Transverse colon (tissue), 4 donors: ENCODE measurements around the gene MAP4K2. TPM values are rescaled to one million over a fixed set of nuclear protein-coding genes. Genes with fewer than 3 reads are reported as not detected.

Source experiments
- DNase-seq: peaks from one replicate; pipeline ENCODE4 v3.0.0-alpha.2; 2019
- H3K27ac ChIP-seq, 4 donors: fragments of 200-600 bp; sonication (generic); 2 replicates each; pipeline ENCODE4 v1.5.1; 2016 to 2018; ENCODE audit warnings: inconsistent platforms in 4 of 4
- H3K27me3 ChIP-seq: fragments of 200-600 bp; sonication (generic); 2 replicates; pipeline ENCODE4 v1.5.1; 2017; ENCODE audit warnings: inconsistent platforms
- H3K36me3 ChIP-seq, 4 donors: fragments of 200-600 bp; sonication (generic); 2 replicates each; pipeline ENCODE4 v1.5.1; 2017 to 2019; ENCODE audit warnings: inconsistent platforms in 4 of 4
- H3K4me1 ChIP-seq, 4 donors: fragments of 200-600 bp; sonication (generic); 2 replicates each; pipeline ENCODE4 v1.5.1; 2017 to 2020; ENCODE audit warnings: inconsistent platforms in 4 of 4
- H3K4me3 ChIP-seq, 4 donors: fragments of 200-600 bp; sonication (generic); 1 replicate in 1 of 4; 2 replicates in 3 of 4; pipeline versions ENCODE4 v1.5.1 to v1.6.1; 2017 to 2019; ENCODE audit warnings: inconsistent platforms in 4 of 4
- H3K9me3 ChIP-seq, 2 donors: fragments of 200-600 bp; sonication (generic); 2 replicates each; pipeline ENCODE4 v1.5.1; 2017 to 2019; ENCODE audit warnings: inconsistent platforms in 2 of 2
- EP300 ChIP-seq: sonication (generic); formaldehyde crosslinking; IDR thresholded peaks from one replicate; pipeline ENCODE4 v1.6.1; 2017; ENCODE audit warnings: antibody characterized with exemption, low read depth
- POLR2A ChIP-seq: fragments of 450-650 bp; IDR thresholded peaks from one replicate; pipeline ENCODE4 v1.6.1; 2016; ENCODE audit warnings: antibody characterized with exemption, mild to moderate bottlenecking, moderate library complexity
- POLR2AphosphoS5 ChIP-seq, 3 donors: sonication (generic); formaldehyde crosslinking; IDR thresholded peaks; one replicate each; pipeline ENCODE4 v1.6.1; 2016; ENCODE audit warnings: antibody characterized with exemption in 3 of 3
- WGBS, 2 donors: methylation state at CpG; one replicate each; pipeline ENCODE4 v1.1.5; 2018; ENCODE audit warnings: low coverage in 1 of 2; 5-methylcytosine and 5-hydroxymethylcytosine counted together
- in situ Hi-C, 4 donors: fragments of 200-750 bp; cut with MboI; loops; one replicate each; pipeline versions ENCODE4 v1.15.0 to v1.15.1; 2017; ENCODE audit warnings: low sequenced_read_pairs in 3 of 4, low pct_ligation_motif_present in 1 of 4, low pct_unique_long_range_greater_than_20kb in 1 of 4
- intact Hi-C: fragments of 100-400 bp; cut with DNase I; formaldehyde crosslinking; loops from one replicate; pipeline ENCODE4 v1.15.1; 2023; ENCODE audit warnings: low total_unique reads
- total RNA-seq, 4 donors: library from RNA; depleted of rRNA; stranded (reverse); fragments of >200 nt; gene quantifications; one replicate each; pipeline ENCODE4 v1.1.0, GENCODE V29; 2016
- TF ChIP-seq, protein P1 (sequence below), 5 experiments: fragments of 200-600 bp in 3 of 5; fragments of 450-650 bp in 2 of 5; sonication (generic) in 3 of 5; IDR thresholded peaks; 1 replicate in 2 of 5; 2 replicates in 3 of 5; pipeline ENCODE4 v1.5.1; 2016 to 2017; ENCODE audit warnings: antibody characterized with exemption in 5 of 5, inconsistent platforms in 3 of 5, mild to moderate bottlenecking in 2 of 5, moderate library complexity in 1 of 5

MAP4K2 gene
- total RNA-seq, 4 donors from 2014 or later = 10.1 to 369 (median 90.9) TPM

DNA sequence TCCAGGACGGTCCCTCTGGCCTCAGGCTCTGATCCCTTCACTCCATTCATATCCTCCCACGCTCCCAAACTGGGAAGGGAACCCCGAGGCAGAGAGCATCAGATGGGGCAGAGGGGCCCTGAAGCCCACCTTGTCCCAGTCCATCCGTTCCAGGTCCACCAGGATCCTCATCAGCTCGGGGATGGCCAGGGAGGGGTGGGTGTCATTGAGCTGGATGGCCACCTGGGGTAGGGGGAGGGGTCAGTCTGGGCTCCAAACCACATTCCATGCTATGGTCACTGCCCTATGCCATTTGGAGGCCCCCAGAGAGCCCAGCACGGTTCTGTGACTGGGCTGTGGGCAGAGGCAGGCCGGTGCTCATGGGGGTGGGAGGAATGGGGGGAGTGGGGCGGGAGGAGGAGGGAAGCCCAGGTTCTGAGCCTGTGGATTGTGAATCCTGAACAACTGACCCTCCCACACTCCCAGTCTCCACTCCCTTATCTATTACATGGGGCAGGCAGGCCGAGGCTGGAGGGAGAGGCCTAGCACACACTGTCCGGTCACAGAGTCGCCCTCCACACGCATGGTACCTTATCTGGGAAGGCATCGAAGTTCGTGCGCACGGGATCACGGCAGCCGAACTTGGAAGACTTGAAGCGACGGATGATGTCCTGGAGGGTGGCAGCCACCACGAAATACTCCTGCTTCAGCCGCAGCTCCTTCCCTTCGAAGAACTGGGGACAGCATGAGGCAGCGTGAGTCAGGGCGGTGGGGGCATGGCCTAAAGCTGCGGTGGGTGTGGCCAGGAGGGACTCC lies 48.7 kb downstream of the MAP4K2 start:
- no peak overlapping the region for H3K4me3 ChIP-seq
- H3K4me1 ChIP-seq = peaks cover 0 to 6% (median 2%) of the 10 kb centered on the region in 4 donors
- TF ChIP-seq, protein P1, sequence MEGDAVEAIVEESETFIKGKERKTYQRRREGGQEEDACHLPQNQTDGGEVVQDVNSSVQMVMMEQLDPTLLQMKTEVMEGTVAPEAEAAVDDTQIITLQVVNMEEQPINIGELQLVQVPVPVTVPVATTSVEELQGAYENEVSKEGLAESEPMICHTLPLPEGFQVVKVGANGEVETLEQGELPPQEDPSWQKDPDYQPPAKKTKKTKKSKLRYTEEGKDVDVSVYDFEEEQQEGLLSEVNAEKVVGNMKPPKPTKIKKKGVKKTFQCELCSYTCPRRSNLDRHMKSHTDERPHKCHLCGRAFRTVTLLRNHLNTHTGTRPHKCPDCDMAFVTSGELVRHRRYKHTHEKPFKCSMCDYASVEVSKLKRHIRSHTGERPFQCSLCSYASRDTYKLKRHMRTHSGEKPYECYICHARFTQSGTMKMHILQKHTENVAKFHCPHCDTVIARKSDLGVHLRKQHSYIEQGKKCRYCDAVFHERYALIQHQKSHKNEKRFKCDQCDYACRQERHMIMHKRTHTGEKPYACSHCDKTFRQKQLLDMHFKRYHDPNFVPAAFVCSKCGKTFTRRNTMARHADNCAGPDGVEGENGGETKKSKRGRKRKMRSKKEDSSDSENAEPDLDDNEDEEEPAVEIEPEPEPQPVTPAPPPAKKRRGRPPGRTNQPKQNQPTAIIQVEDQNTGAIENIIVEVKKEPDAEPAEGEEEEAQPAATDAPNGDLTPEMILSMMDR (IDR thresholded peaks at IDR 0.05) = no peak
- TF ChIP-seq EP300 = no peak
- TF ChIP-seq POLR2AphosphoS5 (IDR thresholded peaks at IDR 0.05) = no peak
- no peak for TF ChIP-seq POLR2A
- H3K27me3 ChIP-seq = no peaks in the 10 kb centered on the region
- in situ Hi-C loops = no loop called here
- no peaks in the 10 kb centered on the region for H3K36me3 ChIP-seq
- H3K9me3 ChIP-seq = no peaks in the 10 kb centered on the region
- DNase-seq = no peak
- 90 to 94% methylated on average over 16 to 26 of the region's 26 CpGs for WGBS, 2 donors
- intact Hi-C loops = no loop called here
- no peak overlapping the region for H3K27ac ChIP-seq

DNA sequence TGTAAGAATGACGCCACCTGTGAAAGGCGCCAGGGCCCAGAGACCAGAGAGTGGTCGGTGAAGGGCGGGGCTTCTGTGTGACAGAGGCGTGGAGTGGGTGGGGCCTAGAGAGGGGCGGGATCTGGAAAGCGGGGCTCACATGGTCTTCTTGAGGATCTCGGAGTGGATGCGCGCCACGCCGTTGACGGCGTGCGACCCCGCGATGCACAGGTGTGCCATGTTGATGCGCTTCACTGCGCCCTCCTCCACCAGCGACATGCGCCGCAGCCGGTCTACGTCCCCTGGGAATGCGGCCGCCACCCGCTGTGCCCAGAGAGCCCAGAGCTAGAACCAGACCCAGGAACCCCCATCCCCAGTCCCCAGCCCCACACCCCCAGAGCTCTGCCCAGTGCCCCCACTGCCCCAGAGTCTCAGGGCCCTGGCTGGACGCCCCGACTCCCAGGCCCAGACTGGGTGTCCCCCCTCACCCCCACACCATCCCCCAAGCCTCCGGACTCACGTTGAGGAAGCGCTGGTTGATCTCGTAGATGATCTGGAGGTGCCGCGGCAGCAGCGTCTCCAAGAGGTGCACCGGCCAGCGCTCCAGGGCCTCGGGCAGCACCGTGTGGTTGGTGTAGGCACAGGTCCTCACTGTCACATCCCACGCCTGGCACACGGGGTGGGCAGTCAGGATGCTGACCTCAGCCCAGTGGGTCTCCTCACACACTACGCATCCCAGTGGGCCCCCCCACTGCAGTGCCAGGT lies 49.5 kb downstream of the MAP4K2 start:
- in situ Hi-C loops = no loop called here
- Histone ChIP-seq H3K27me3 (no peaks in the 10 kb centered on the region), H3K9me3 (no peaks in the 10 kb centered on the region), H3K27ac (no peak overlapping the region), H3K36me3 (no peaks in the 10 kb centered on the region), H3K4me1 (no peaks in the 10 kb centered on the region), H3K4me3 (no peak overlapping the region)
- intact Hi-C loops = no loop called here
- WGBS, 2 donors = 91 to 99% methylated on average over 12 to 42 of the region's 43 CpGs
- no peak for TF ChIP-seq EP300
- TF ChIP-seq, protein P1 (IDR thresholded peaks at IDR 0.05) = no peak
- no peak for TF ChIP-seq POLR2A
- no peak for TF ChIP-seq POLR2AphosphoS5 (IDR thresholded peaks at IDR 0.05)
- DNase-seq = no peak

DNA sequence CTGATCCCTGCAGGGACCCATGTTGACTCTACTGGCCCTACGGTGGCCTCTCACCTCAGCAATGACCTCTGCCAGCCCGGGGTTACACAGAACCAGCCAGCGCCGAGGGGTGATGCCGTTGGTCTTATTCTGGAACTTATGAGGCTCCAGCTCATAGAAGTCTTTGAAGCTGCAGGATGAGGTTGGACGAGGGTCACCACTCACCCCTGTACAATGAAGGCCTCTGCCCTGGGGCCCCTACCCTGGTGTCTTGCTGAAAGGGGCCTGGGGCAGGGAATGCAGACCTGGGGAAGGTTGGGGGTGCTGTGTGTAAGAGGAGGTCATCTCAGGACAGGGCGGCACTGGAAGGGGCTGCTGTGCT lies 50.0 kb downstream of the MAP4K2 start:
- intact Hi-C loops = no loop called here
- Histone ChIP-seq H3K4me1 (no peaks in the 10 kb centered on the region), H3K9me3 (no peaks in the 10 kb centered on the region), H3K36me3 (no peaks in the 10 kb centered on the region), H3K27me3 (no peaks in the 10 kb centered on the region), H3K4me3 (no peak overlapping the region), H3K27ac (no peak overlapping the region)
- no peak for DNase-seq
- WGBS, 2 donors = 97% methylated on average over 7 of the region's 7 CpGs; no CpG with 5 or more reads in 1 of the 2 donors
- TF ChIP-seq POLR2A = no peak
- no peak for TF ChIP-seq POLR2AphosphoS5 (IDR thresholded peaks at IDR 0.05)
- no peak for TF ChIP-seq EP300
- TF ChIP-seq, protein P1 (IDR thresholded peaks at IDR 0.05) = no peak
- in situ Hi-C loops = no loop called here

DNA sequence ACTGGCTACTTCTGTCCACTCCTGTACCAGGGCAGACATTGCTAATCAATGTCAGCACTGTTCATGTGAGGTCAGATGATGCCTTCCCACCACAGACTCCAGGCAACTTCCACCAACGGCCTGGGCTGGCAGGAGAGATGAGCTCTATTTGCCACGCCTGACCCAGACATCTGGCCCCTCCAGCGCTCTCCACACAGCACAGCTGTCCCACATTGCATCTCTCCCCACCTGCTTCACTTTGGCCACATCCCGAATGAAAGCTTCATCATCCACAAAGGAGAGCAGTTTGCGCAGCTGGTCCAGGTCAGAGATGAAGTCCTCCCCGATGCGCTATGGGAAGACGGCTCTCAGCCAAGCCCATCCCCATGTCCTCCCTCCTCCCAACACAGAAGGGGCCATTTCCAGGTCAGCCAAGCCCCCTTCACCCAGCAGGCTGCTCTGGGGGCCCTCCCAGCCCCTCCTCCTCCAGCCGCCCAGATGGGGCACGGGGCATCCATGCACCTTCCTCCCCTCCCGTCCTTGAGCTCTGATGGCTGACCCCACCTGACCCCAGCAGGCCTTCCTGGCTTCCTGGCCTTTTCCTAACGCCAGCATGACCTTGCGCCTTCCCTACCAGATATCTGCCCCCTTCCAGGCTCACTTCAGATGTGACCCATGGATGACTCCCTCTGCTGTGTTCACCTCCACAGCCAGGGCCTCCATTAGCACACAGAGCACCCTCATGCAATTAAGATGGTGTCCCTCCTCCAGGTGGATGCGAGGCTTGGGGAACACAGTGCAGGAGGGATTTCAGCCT lies 50.6 kb downstream of the MAP4K2 start:
- in situ Hi-C loops (no loop called here), intact Hi-C loops (no loop called here)
- Histone ChIP-seq H3K27me3 (no peaks in the 10 kb centered on the region), H3K9me3 (no peaks in the 10 kb centered on the region), H3K4me1 (no peaks in the 10 kb centered on the region), H3K36me3 (no peaks in the 10 kb centered on the region), H3K27ac (no peak overlapping the region), H3K4me3 (no peak overlapping the region)
- WGBS, 2 donors = 88% methylated on average over 14 of the region's 14 CpGs; no CpG with 5 or more reads in 1 of the 2 donors
- DNase-seq = no peak
- TF ChIP-seq POLR2A = no peak
- TF ChIP-seq EP300 = no peak
- TF ChIP-seq, protein P1 (IDR thresholded peaks at IDR 0.05) = no peak
- TF ChIP-seq POLR2AphosphoS5 (IDR thresholded peaks at IDR 0.05) = no peak
